Endothelial cell of umbilical vein (primary cell): Measurements from ENCODE around the gene SLC6A19.

ENCODE experiments used
- GATA2 ChIP-seq: IDR thresholded peaks from 2 replicates; pipeline ENCODE4 v1.7.0; 2011; ENCODE audit warnings: low read depth, mild to moderate bottlenecking, moderate library complexity, mixed read lengths, low read length; ENCODE audit not compliant: insufficient read length, insufficient read depth
- JUN ChIP-seq: IDR thresholded peaks from 2 replicates; pipeline ENCODE4 v1.6.1; 2011; ENCODE audit warnings: borderline replicate concordance, low read depth; ENCODE audit not compliant: insufficient read length, insufficient read depth
- POLR2A ChIP-seq: IDR thresholded peaks from 2 replicates; pipeline ENCODE4 v1.6.1; 2012; ENCODE audit warnings: low read depth, mild to moderate bottlenecking, control low read depth, low read length
- POLR2AphosphoS5 ChIP-seq: IDR thresholded peaks from 2 replicates; pipeline ENCODE4 v1.6.1; 2012; ENCODE audit warnings: low read depth, mild to moderate bottlenecking, control low read depth, low read length, moderate library complexity; ENCODE audit not compliant: insufficient read depth
- TF ChIP-seq, protein P1 (sequence below), 2 donors: IDR thresholded peaks; 1 replicate in 1 of 2; 2 replicates in 1 of 2; pipeline ENCODE4 v1.5.1; 2011; ENCODE audit warnings: low read length in 2 of 2, mild to moderate bottlenecking in 2 of 2, moderate library complexity in 2 of 2, control low read depth in 1 of 2, inconsistent platforms in 1 of 2, low read depth in 1 of 2; ENCODE audit not compliant: insufficient read depth in 1 of 2; ENCODE audit errors: extremely low read depth in 1 of 2

DNA sequence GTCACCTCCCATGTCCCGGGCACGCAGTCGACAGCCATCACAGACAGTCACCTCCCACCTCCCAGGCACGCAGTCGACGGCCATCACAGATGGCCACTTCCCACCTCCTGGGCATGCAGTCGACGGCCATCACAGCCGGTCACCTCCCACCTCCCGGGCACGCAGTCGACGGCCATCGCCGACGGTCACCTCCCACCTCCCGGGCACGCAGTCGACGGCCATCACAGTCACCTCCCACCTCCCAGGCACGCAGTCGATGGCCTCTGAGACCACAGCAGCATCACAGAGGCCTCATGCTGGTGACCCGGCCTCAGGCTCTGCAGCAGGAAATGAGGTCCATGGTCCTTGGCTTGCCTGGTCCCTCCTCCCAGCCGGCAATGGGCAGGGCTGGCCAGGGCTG lies 5.5 kb upstream of the SLC6A19 start:
- TF ChIP-seq, protein P1, sequence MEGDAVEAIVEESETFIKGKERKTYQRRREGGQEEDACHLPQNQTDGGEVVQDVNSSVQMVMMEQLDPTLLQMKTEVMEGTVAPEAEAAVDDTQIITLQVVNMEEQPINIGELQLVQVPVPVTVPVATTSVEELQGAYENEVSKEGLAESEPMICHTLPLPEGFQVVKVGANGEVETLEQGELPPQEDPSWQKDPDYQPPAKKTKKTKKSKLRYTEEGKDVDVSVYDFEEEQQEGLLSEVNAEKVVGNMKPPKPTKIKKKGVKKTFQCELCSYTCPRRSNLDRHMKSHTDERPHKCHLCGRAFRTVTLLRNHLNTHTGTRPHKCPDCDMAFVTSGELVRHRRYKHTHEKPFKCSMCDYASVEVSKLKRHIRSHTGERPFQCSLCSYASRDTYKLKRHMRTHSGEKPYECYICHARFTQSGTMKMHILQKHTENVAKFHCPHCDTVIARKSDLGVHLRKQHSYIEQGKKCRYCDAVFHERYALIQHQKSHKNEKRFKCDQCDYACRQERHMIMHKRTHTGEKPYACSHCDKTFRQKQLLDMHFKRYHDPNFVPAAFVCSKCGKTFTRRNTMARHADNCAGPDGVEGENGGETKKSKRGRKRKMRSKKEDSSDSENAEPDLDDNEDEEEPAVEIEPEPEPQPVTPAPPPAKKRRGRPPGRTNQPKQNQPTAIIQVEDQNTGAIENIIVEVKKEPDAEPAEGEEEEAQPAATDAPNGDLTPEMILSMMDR (IDR thresholded peaks at IDR 0.05; ENCODE audit: extremely low read depth in 1 of 2, insufficient read depth in 1 of 2, low read depth in 1 of 2, low read length in 2 of 2): no peak
- no peak for TF ChIP-seq POLR2A
- no peak for TF ChIP-seq POLR2AphosphoS5
- no peak for TF ChIP-seq GATA2
- TF ChIP-seq JUN: no peak
